ENCODE measurements around the gene PPME1. TPM values are rescaled to one million over a fixed set of nuclear protein-coding genes. Genes with fewer than 3 reads are reported as not detected.

The PPME1 gene
- total and polyA plus RNA-seq, 2 of the 4 experiments (the other 2 are of a cell fraction): 42.3 to 89.5 TPM

DNA sequence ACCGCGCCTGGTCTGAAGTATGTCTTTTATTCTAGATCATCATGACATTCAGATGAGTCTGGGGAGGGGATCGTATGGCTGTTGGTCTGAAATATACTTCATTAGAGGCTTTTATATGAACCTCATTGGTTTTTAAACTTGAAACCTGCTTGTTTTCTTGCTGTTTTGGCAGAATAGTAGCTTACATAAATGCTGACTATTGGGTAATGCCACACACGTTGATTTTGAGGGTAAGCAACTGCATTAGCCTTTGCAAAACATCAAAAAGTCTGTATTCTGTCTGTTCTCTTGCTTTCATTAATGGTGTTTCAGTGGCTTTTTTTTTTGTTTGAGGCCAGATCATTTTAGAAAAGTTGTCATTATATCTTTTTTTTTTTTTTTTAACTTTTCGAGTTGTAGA is 14.2 kb downstream of the PPME1 start:
- ChIA-PET POLR2A (ENCODE audit: unreplicated experiment) (no interaction called here), CTCF (no interaction called here)
- in situ Hi-C loops (cut with MboI; ENCODE audit: low sequenced_read_pairs) (no loop called here), intact Hi-C loops (cut with micrococcal nuclease) (no loop called here), dilution Hi-C loops (cut with HindIII; ENCODE audit: low sequenced_read_pairs, unreplicated experiment) (no loop called here)
- Histone ChIP-seq H3K4me3 (ENCODE audit: insufficient read depth, low read depth, low read length) (no peak overlapping the region), H3K36me3 (ENCODE audit: control insufficient read depth, insufficient read depth, low read length) (no peaks in the 10 kb centered on the region), H3K9me3 (ENCODE audit: control insufficient read depth, insufficient read depth, low read length) (no peaks in the 10 kb centered on the region), H3K14ac (replicated peaks; ENCODE audit: low read depth, low read length) (no peak overlapping the region), H4K8ac (ENCODE audit: low read depth in 2 of 2, low read length in 2 of 2) (no peak overlapping the region), H2AK9ac (replicated peaks; ENCODE audit: low read depth, low read length, poor library complexity) (no peak overlapping the region), H2BK5ac (ENCODE audit: low read depth, low read length, poor library complexity, severe bottlenecking) (no peak overlapping the region), H3K9ac (ENCODE audit: low read depth, low read length) (no peak overlapping the region), H3K27ac (ENCODE audit: insufficient read depth, low read length) (no peak overlapping the region), H3K23ac (ENCODE audit: low read depth, low read length) (no peak overlapping the region), H2AK5ac (ENCODE audit: low read depth, low read length) (no peak overlapping the region), H3K4me1 (ENCODE audit: control insufficient read depth, insufficient read depth, low read length) (no peaks in the 10 kb centered on the region), H4K5ac (ENCODE audit: low read depth, low read length) (no peak overlapping the region), H4K20me1 (ENCODE audit: insufficient read depth, low read length) (peaks cover 39% of the 10 kb centered on the region), H2BK20ac (ENCODE audit: low read depth, low read length) (no peak overlapping the region), H3K4ac (ENCODE audit: low read depth, low read length) (no peak overlapping the region), H3K27me3 (ENCODE audit: control insufficient read depth, insufficient read depth, low read length) (no peaks in the 10 kb centered on the region), H3K79me1 (ENCODE audit: low read depth in 1 of 2, low read length in 2 of 2) (peaks cover 31 to 64% of the 10 kb centered on the region in 2 experiments), H4K91ac (ENCODE audit: insufficient read depth, low read depth, low read length) (no peak overlapping the region), H3K4me2 (ENCODE audit: low read depth, low read length) (no peak overlapping the region), H3K18ac (ENCODE audit: low read depth, low read length) (no peak overlapping the region), H3K9me1 (ENCODE audit: insufficient read depth, low read length) (peaks cover 6% of the 10 kb centered on the region; the same call in 1 of the 2 replicates), H3K56ac (ENCODE audit: extremely low read depth, insufficient read depth, low read length) (no peak overlapping the region), H2AFZ (replicated peaks; ENCODE audit: low read length, poor library complexity) (no peak overlapping the region), H2BK120ac (ENCODE audit: low read depth, low read length) (no peak overlapping the region), H2BK15ac (ENCODE audit: low read depth, low read length) (no peak overlapping the region)
- no TSS peak for BruUV-seq (replicated peaks)
- 80% methylated on average over 1 of the region's 5 CpGs; no CpG with 5 or more reads in 1 of the 2 experiments for WGBS, 2 experiments (ENCODE audit: extremely low coverage in 2 of 2, insufficient read length in 1 of 2)
- ATAC-seq (ENCODE audit: low read depth): no peak
- TF ChIP-seq MAFK (IDR thresholded peaks at IDR 0.05; ENCODE audit: low read depth, low read length): peak; percentile 68
- TF ChIP-seq NFE2L2 (IDR thresholded peaks at IDR 0.05; ENCODE audit: low read depth, low read length): no peak
- DNase-seq: no peak
